GM12873 (cell line): ENCODE results near the gene ZGPAT.

Experiments used
- CTCF ChIP-seq: IDR thresholded peaks from 2 replicates; pipeline ENCODE4 v1.5.1; 2012; ENCODE audit warnings: low read depth, mild to moderate bottlenecking, moderate library complexity, low read length, control low read depth; ENCODE audit not compliant: insufficient read depth; ENCODE audit errors: missing control alignments

ZGPAT gene

DNA sequence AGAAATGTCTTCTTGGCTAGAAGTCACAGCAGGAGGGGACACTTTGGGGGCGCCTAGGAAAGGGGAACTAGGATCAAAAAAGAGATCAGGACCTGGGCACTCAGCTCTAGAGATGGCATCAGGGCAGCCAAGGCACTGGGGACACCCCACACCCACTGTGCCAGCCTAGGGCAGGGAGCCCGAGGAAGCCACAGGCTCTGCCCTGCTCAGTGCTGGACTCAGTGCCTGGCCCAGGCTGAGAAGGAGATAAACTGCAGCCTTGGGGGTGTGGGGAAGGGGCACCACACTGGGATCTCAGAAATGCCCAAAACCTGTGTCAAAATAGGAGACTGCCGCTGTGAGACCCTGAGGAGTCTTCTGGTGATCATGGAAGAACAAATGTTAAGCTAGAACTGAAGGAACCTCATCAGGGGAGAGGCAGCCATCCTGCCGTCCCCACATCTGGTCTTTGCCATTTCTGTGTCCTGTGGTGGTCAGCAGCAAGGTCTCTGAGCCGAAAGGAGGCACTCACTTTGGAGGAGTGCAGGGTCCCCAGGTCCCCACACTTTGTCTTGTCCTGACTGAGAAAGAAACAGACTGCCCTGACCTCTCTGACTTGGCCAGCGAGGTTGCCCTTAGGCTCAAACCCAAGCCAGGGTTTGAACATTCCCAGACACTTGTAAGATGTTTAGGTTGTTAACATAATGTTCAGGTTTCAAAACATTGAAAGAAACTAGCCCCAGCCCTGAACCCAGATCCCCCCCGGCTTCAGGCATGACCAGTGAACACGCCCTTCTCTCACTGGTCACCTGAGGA, 2.4 kb upstream of the ZGPAT start:
- TF ChIP-seq CTCF: no peak

- no peak for TF ChIP-seq CTCF
Observed at GRCh38 chr20:63706027-63706695, 1.7 kb upstream of the ZGPAT start.

GRCh38 chr20:63706852-63707557, 834 bp upstream of the ZGPAT start:
- peak; percentile 87 for TF ChIP-seq CTCF

DNA sequence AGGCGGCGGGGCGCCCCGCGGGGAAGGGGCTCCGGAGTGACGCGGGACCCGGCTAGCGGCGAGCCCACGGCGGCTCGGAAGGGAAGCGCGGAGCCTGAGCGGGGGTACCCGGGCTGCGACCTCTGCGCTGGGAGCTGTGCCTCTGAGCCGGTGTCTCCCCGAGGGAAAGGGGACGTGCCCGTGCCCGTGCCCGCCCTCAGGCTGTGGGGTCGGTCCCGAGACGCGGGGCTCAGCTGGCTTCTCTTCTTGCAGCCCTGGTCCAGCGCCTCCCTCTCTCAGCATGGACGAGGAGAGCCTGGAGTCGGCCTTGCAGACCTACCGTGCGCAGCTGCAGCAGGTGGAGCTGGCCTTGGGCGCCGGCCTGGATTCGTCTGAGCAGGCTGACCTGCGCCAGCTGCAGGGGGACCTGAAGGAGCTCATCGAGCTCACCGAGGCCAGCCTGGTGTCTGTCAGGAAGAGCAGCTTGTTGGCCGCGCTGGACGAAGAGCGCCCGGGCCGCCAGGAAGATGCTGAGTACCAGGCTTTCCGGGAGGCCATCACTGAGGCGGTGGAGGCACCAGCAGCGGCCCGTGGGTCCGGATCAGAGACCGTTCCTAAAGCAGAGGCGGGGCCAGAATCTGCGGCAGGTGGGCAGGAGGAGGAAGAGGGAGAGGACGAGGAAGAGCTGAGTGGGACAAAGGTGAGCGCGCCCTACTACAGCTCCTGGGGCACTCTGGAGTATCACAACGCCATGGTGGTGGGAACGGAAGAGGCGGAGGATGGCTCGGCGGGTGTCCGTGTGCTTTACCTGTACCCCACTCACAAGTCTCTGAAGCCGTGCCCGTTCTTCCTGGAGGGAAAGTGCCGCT, 686 bp downstream of the ZGPAT start:
- TF ChIP-seq CTCF: no peak

DNA sequence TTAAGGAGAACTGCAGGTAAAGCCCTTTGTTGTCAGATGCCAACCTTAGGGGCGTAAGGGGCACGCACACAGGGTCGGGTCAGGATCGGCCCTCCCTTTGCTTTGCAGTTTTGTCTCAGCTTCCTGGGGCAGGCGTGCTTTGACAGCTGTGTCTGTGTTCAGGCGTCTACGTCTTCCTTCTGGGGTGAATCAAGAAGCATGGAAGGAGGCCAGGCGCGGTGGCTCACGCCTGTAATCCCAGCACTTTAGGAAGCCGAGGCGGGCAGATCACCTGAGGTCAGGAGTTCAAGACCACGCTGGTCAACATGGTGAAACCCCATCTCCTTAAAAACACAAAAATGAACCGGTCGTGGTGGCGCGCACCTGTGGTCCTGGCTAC, 1.3 kb downstream of the ZGPAT start:
- no peak for TF ChIP-seq CTCF

- TF ChIP-seq CTCF: no peak
Observed at GRCh38 chr20:63711085-63711645, 3.3 kb downstream of the ZGPAT start.

DNA sequence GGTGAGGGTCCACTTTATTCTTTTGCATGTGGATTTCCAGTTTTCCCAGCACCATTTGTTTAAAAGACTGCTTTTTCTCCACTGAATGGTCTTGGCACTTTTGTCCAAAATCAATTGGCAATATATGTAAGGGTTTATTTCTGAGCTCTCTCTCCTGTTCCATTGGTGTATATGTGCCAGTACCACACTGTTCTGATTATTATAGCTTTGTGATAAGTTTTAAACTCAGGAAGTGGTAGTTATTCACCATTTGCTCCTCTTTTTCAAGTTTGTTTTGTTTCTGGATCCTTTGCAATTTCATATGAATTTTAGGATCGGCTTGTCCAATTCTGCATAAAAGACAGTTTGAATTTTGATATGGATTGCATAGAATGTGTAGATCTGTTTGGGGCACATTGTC, 4.4 kb downstream of the ZGPAT start:
- TF ChIP-seq CTCF: no peak
